NCI-H748 (cell line): ENCODE data around the gene MGLL.

Experiments used
- DNase-seq: peaks from one replicate; lab custom pipeline; 2025; ENCODE audit not compliant: unreplicated experiment; lab: John Stamatoyannopoulos, UW

MGLL gene

DNA sequence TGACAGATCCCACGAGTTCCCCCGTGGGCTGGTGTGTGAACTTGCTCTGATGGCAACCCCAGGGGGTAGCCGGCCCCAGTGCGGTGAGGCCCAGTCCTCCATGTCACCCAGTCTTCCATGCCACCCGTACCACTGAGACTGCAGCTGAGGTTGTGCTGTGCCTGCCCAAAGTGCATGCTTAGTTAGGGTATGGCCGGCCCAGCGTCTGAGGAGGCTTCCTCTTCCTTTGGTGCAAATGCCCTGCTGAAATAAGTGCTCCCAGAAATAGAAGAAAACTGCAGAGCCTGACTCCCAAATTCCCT, 31.5 kb downstream of the MGLL start:
- DNase-seq = no peak

DNA sequence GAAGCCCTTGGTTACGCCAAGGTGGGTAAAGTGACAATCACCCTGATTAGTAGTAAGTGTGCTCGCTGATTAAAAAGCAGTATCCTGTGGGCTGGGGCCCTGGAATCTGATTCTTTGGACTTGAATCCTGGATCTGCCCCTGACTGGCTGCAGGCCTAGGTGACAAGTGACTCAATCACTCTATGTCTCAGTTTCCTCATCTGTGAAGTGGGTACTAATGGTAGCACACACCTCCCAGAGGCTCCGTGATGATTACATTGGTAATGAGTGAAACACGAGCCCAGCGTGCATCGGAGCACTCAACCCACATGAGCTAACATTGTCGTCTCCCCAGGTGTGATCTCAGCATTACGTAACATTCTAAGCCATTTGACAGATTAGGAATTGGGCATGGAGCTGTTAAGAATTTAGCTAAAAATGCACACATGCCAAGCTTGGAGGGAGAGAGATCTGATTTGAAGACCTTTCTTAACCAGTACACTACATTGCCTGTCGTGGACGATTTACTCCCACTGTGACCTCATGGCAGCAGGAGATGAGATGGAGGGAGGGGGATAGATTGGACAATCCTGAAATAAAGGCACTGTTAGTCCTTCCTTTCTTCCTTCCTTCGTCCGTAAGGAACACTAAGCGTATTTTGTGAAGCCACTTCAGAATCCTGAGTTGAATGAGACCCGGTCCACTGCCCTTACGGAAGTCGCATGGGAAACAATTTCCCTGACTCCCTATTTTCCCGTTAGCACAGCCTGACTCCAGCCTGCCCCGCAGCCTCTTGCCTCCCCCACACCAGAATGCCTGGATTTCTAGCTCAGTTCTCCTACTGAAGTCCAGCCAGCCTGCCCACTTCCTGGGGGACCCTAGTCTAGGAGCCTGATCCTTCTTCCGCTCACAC, 32.1 kb downstream of the MGLL start:
- no peak for DNase-seq

DNA sequence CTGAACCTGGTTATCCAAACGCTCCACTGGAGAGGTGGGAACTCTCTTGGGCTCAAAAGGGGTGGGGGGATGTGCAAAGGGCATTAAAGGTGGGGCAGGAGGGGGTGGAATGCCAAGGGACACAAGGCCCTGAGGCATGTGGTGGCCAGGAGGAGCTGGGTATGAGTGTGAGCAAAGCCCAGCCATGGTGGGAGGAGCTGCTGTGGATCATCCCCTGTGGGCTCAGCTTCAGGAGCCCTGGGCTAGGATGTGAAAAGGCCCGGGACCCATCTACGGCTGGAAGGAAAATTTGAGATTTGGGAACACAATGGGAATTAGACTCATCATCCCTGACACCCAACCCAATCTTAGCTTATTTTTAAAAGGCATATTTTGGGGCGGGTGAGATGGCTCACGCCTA, 33.3 kb downstream of the MGLL start:
- no peak for DNase-seq

DNA sequence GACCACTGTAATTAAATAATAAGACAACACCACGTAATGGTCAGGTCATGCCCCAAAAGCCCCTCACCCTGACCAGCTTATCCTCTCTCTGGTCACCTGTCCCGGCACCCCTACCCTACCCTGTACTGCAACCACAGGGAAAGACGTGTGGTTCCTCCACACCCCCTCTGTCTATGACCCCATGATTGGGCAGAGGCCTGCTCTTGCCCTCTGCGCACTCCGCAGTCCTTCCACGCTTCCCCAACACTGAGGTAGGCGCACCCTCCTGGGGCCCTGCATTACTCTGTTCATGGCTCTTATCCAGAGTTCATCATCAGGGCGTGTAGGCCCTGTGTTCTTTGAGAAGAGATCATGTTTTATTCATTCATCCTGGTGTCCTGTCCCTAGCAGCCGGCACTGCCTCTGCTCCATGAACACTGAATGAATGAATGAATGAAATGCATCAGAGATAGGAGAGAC, 33.8 kb downstream of the MGLL start:
- DNase-seq = no peak

DNA sequence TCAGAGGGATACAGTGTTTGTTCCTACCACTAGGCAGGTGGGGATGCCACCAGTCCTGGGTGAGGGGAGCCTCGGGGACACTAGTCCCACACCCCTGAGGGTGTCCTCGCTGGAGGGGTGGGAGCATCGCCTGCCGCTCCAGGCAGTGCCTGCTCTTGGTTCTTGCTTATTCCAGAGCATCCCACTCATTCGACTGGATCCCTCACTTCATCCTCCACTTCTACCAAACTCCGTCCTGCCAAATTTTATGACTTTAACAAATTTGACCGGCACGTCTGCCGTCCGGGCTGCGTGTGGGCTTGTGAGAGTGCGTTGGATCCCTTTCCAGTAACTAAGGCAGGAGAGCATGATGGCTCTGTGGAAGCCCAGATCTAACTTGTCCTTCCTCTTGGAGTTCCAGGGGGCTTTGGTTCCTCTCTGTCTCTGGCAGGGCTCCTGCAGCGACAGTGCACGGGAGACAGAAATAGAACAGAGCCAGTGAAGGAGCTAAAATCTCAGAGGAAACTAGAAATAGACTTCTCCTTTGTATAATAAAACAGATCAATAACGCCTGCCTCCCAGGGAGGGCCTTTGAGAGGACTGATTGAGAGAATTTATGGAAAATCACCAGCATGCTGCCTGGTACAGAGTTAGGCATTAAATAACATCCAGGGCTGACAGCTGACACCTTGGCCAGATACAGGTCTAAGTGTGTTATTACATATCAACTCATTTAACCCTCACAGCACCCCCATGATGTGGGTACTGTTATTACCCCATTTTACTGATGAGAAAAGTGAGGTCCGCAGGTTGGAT, 34.5 kb downstream of the MGLL start:
- DNase-seq = no peak

DNA sequence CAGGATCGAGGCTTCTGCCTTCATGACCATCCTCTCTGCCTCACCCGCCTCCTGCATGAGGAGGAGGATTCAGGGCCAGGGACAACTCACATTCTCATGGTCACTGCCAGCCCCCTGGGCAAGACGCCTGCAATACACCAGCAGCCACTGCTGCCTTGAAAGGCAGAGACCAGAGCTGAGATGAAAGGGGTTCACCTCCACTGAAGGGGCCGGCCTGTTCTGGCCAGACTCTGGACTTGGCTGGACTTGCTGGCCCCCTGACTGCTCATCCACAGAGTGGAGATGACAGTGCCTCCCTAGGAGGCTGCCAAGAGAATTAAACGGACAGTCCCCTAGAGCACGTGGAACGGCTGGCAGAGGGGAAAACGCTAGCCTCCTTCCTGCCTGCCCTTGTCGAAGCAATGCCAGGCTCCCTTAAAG, 35.2 kb downstream of the MGLL start:
- DNase-seq = no peak

DNA sequence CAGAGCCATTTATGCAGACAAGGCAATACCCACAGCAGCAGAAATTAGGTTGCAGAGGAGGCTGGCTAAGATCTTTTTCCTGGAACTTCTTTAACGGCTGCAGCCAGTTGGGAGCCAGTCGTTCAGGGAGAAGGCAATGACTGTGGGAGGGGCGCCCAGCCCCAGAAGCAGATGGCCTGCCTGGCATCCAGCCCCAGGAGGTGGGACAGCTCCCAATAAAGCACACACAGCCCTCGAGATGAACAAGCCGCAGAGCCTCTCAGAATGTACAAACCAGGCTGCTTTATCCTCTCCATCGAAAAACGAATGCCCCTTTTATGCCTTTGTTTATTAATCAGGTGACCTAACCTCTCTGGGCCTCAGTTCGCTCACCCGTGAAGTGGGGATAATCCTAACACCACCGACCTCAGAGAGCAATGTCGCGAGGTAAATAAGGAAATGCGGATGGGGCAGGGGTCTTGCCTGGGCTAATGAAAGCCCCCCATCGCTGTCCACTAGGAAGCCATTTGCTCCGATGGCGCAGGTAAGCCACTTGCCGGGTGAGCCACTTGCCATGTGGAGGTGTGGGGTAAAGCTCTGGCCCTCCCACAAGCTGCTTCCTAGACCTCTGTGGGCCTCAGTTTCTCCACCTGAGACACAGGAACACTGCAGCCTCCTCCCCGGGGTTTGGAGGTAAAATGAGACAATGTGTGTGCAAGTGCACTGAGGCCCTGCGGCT, 35.8 kb downstream of the MGLL start:
- no peak for DNase-seq

DNA sequence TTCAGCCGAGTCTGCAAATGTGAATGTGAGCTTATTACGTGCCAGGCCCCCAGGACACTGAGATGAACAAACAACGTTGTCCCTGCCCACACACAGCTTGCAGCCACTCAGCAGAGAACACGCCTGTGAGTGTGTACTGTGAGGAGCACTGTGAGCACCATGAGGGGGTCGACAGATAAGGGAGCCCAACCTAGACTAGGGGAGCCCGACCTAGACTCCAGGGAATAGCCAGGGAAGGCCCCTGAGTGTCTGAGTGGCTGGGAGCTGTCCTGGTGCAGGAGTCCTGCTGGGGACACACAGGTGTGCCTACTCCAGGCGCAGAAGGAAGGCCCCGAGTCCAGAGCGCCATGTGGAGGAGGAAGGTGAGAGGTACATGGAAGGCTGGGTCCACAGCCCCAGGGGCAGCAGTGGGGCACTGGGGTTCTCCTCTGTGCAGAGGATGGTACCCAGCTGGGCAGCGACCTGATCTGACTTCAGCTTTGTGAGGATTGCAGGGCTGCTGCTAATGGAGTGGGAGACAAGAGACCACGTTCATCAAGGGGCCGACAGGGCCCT, 36.5 kb downstream of the MGLL start:
- no peak for DNase-seq

DNA sequence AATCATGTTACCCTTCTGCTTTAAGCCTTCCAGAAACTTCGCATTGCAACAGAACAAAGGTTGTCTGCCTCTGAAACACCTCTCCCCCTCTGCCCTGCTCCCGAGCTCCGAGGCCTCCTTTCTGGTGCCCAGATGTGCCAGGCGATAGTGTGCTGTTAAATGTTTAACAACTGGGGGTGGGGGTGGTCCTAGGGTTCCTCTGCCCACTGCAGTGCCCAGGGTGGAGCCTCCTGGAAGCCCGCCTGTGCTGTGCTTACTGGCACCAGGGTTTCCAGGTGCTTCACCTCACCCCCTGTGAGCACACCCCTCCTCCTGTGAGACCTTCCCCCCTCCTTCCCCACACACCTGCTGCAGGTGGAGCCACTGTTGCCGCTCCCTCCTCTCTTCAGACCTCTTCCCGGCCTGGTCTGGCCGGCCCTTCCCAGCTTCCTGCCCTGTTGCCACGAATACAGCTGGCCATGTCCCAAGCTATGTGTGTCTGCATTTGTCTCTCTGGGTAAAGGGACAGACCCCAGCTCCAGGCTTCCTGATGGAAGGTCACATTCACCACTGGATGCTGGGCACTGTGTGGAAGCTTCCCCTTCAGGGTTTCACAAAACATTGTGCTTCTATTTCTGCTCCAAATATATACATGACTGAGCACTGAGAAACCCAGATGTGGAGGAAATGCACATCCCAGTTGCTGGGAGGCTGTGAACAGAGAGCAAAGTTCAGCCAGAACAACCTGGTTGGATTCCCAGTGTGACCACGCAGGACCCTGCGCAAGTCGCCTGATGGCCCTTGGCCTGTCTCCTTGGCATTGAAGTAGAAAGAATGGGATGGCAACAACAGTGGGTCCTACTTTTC, 37.2 kb downstream of the MGLL start:
- DNase-seq = peak; percentile 36

DNA sequence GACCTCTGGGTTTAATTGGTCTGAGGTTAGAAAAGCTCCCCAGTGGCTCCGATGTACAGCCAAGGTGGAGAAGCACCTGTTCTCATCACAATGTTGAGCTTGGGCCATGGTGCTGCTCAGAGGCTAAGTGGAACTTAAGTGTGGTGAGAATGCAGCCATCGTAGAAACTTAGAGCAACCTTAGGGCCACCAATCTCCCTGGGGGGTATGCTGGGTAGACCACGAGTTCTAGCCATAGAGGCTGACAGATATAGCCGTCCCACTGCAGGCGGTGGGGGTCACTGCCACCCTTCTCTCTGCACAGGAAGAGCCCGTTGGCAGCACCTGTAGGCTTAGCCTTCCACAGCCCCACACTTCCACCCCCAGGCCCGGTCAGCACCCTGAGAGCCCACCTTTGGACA, 38.0 kb downstream of the MGLL start:
- no peak for DNase-seq

DNA sequence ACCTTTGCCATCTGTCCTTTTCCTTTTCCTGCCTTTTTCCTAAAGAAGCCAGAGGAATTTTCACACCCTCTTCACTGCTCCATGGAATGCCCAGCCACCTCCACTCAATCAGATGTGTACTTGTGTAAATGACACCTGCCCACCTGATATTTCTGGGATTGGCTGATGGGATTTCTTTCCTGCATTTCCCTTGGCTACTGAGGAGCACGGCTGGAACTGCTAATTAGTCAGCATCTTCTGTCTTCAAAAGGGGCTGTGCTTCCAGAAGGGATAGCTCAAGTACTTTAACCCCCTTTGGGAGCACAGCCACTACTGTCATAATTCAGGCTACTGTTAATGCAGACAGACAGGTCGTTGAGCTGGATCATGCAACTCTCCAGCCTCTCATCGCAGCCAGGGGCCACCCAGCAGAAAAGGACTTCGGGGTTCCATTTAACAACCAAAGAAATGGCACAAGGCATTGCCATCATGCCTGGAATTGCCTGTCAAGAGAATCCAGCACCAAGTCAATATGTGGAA, 38.6 kb downstream of the MGLL start:
- DNase-seq = no peak

DNA sequence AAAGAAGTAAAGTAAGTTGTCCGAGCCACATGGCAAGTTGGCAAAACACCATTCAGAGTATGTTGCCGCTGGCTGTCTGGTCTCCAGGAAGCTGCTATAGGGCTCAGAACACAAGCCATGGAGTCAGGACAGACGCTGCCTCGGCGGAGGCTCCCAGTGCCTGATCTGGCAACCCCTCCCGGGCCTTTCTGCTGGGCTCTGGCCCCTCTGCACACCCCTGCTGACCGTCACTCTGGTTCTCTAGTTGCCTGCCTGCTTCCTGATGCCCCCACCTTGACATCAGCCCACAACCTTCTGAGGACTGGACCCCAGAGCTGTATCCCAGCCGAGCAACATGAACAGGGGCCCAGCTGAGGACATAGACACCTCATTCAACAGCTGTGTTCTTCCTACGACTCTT, 39.1 kb downstream of the MGLL start:
- DNase-seq = no peak

DNA sequence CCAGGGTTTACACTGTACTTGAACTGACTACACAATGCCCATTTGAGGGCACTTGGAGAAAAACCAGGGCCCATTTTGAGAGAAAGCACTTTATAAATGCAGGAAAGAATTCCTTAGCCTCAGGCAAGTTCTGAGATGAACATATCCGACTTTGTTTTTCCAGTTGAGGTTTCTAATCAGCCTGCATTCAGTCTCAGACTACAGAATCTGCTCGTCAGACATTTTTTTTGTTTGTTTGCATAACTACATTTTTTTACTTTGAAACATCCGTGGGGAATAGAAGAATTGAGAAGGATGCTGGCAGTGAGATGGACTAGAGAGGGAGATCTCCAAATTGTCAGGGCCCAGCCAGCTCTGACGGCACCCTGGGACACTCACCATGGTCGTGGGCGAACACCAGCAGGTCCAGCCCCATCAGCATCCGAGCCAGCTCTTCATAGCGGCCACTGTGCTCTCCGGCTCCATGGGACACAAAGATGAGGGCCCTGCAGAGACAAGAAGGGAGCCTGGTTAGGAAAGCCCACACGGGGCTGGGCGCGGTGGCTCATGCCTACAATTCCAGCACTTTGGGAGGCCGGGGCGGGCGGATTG, 40.8 kb downstream of the MGLL start:
- no peak for DNase-seq

DNA sequence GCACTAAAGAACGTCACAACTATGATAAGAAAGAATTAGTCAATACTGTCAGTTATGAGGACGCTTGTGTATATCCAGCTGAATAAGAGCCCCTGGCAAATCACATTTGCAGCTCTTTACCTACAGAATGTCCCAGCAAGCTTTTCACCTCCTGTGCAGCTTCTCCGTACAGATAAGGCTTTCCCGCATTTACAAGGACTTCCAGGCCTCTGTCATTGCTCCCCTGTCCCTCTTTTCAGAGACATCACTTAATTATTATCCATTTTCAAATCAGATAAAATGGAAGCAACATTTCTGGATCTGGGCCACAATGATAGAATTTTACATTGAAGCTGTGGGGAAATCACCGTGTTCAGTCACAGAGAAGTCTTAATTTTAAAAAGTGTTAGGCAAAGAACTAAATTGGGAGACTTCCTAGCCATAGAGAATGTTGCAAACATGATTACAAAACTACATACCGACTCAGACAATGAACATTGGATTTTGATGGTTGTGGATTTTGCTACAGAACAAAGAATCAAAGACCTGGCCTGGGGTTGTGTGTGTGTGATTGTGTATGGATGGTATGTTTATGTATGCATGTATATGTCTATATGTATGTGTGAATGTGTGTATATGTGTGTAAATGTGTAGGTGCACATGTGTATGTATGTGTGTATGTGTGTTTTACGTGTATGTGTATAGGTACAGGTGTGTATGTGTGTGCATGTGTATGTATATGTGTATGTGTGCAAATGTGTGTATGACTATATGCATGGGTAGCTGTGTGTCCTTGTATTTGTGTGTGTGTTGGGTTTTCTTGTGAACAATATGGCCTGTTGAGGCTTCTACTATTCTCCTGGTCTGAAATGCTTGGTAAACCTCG, 41.5 kb downstream of the MGLL start:
- no peak for DNase-seq

DNA sequence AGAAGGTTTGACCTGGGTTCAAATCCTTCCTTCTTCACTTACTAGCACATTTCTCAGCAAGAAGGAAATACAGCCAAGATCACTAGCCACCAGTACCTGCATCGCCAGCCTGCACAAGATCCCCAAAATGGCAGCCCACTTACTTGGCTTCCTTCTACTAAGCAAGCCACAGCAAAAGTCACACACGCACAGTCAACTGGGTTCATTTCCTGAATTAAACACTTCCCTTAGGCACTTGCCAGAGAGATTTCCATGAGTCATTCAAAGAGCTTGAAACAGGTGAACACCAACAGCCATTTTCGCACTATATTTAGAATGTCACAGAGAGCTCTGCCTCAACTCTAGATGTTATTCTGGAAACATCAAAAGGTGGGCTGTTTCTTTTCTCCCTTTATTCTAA, 42.6 kb downstream of the MGLL start:
- no peak for DNase-seq

DNA sequence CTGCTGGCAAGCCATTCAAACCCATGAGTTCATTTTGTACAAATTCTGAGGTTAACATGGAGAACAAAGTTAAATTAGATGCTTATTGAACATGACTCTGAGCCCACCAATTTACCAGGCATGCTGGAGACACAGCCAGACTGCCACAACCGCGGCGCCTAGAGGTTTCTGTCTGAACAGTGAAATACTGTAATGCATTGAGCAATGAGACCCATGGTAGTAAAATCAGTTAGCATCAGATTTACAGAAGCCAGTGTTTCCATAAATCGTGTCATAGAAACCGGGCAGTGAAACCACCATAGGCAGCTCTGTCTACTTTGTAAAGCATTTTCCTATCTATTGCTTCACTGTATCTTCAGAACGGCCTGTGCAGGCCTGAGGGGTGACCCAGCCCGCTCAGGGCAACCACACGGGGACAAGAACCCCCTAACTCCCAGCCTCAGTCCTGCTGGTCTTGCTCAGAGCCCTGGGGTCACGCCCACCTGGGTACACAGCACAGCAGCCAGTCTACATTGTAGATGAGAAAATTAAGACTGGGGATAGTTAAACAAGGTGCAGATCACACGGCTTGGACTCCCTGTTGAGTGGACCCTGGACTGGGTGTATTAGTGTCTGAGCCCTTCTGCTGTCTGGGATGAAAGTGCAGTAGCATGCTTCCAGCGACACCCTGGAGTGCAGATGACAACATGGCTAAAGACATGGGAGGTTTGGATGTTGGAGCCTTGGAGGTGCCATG, 44.2 kb downstream of the MGLL start:
- no peak for DNase-seq

DNA sequence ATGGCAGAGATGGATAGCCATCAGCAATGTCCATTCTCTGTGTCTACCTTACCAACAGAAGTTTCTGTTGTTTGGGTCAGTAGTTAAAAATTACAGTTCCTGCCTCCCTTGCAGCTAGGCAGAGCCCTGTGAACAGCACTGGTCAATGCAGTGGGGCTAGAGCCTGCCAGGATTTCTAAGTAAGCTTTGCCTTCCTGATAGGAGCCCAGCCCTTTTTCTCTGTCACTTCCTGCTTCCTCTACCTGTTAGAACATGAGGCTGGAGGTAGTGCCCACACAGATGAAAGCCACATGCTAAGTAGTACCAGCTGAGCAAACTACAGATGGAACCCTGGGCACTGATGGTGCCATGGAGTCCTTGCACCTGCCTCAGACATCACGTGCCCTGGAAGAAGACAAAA, 45.0 kb downstream of the MGLL start:
- peak; percentile 5 for DNase-seq

DNA sequence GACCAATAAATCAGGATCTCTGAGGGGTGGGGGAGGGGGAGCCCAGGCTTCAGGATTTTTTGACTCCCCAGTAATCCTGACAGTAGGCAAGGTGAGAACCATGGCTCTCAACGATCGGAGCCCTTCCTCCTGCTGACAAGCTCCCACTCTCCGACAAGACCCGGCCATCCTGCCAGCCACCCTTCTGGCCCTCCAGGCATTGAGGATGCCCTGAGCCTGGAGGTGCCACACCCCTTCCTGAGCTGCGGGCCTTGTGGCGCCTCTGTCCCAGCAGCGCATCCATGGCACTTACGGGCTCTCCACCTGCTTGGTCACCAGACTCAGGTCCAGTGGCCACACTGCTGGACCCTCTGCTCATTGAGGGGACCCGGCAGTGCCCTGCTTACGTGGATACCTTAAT, 46.0 kb downstream of the MGLL start:
- DNase-seq = no peak
